Gastrocnemius medialis (tissue), 4 donors: ENCODE measurements around the gene ZNF23. TPM values are rescaled to one million over a fixed set of nuclear protein-coding genes. Genes with fewer than 3 reads are reported as not detected.

ENCODE experiments used
- ATAC-seq, 2 donors: fragments of 150-250 bp; one replicate each; pipeline ENCODE4 v1.9.1; 2016
- DNase-seq, 2 donors: peaks; one replicate each; pipeline ENCODE4 v3.0.0-alpha.2; 2019
- H3K27ac ChIP-seq, 4 donors: fragments of 200-600 bp; sonication (generic); 1 replicate in 1 of 4; 2 replicates in 3 of 4; pipeline ENCODE4 v1.5.1; 2016 to 2018; ENCODE audit warnings: mild to moderate bottlenecking in 2 of 4, moderate library complexity in 1 of 4
- H3K27me3 ChIP-seq, 3 donors: fragments of 200-600 bp; sonication (generic) in 2 of 3; 1 replicate in 1 of 3; 2 replicates in 2 of 3; pipeline versions ENCODE4 v1.5.1 to v1.6.0; 2016 to 2019; ENCODE audit warnings: mild to moderate bottlenecking in 1 of 3, moderate library complexity in 1 of 3
- H3K36me3 ChIP-seq, 2 donors: fragments of 200-600 bp; sonication (generic) in 1 of 2; one replicate each; pipeline ENCODE4 v1.5.1; 2017 to 2018
- H3K4me1 ChIP-seq, 2 donors: fragments of 200-600 bp; sonication (generic) in 1 of 2; one replicate each; pipeline ENCODE4 v1.5.1; 2016 to 2017; ENCODE audit warnings: mild to moderate bottlenecking in 2 of 2
- H3K4me3 ChIP-seq, 4 donors: fragments of 200-600 bp; sonication (generic) in 3 of 4; 1 replicate in 1 of 4; 2 replicates in 3 of 4; pipeline ENCODE4 v1.5.1; 2016 to 2019; ENCODE audit warnings: mild to moderate bottlenecking in 2 of 4
- H3K9me3 ChIP-seq, 3 donors: fragments of 200-600 bp; sonication (generic) in 2 of 3; 1 replicate in 1 of 3; 2 replicates in 2 of 3; pipeline ENCODE4 v1.5.1; 2016 to 2019
- POLR2A ChIP-seq, 2 donors: fragments of 450-650 bp; IDR thresholded peaks; one replicate each; pipeline ENCODE4 v1.6.1; 2017; ENCODE audit warnings: antibody characterized with exemption in 2 of 2, mild to moderate bottlenecking in 2 of 2, moderate library complexity in 2 of 2
- in situ Hi-C, 4 donors: fragments of 200-750 bp; cut with MboI; loops; one replicate each; pipeline versions ENCODE4 v1.15.0 to v1.8.0; 2017; ENCODE audit warnings: low sequenced_read_pairs in 4 of 4
- intact Hi-C: fragments of 100-400 bp; cut with DNase I; formaldehyde crosslinking; loops from one replicate; pipeline ENCODE4 v1.15.1; 2023; ENCODE audit warnings: low total_unique reads
- total RNA-seq, 4 donors: library from RNA; depleted of rRNA; stranded (reverse); fragments of >200 nt; gene quantifications; one replicate each; pipeline versions ENCODE4 v1.1.0 to v1.2.3, GENCODE V29; 2016
- TF ChIP-seq, protein P1 (sequence below), 5 experiments: fragments of 450-650 bp in 3 of 5; fragments of 200-600 bp in 2 of 5; sonication (generic) in 2 of 5; IDR thresholded peaks in 4 of 5; conservative IDR thresholded peaks in 1 of 5; 1 replicate in 4 of 5; 2 replicates in 1 of 5; pipeline ENCODE4 v1.5.1; 2016 to 2019; ENCODE audit warnings: antibody characterized with exemption in 5 of 5, mild to moderate bottlenecking in 3 of 5, moderate library complexity in 3 of 5

Gene ZNF23
- total RNA-seq, 4 donors from 2014 or later = 3.6 to 5.6 (median 4.7) TPM

- no peak overlapping the region for H3K27ac ChIP-seq
- no peak for DNase-seq
- no peaks in the 10 kb centered on the region for H3K36me3 ChIP-seq
- TF ChIP-seq, protein P1, sequence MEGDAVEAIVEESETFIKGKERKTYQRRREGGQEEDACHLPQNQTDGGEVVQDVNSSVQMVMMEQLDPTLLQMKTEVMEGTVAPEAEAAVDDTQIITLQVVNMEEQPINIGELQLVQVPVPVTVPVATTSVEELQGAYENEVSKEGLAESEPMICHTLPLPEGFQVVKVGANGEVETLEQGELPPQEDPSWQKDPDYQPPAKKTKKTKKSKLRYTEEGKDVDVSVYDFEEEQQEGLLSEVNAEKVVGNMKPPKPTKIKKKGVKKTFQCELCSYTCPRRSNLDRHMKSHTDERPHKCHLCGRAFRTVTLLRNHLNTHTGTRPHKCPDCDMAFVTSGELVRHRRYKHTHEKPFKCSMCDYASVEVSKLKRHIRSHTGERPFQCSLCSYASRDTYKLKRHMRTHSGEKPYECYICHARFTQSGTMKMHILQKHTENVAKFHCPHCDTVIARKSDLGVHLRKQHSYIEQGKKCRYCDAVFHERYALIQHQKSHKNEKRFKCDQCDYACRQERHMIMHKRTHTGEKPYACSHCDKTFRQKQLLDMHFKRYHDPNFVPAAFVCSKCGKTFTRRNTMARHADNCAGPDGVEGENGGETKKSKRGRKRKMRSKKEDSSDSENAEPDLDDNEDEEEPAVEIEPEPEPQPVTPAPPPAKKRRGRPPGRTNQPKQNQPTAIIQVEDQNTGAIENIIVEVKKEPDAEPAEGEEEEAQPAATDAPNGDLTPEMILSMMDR (IDR thresholded peaks at IDR 0.05 in 4 of 5, conservative IDR thresholded peaks at IDR 0.05 in 1 of 5) = no peak
- TF ChIP-seq POLR2A (IDR thresholded peaks at IDR 0.05) = no peak
- H3K27me3 ChIP-seq = no peaks in the 10 kb centered on the region
- ATAC-seq = no peak
- H3K4me3 ChIP-seq = no peak overlapping the region
- intact Hi-C loops (no loop called here), in situ Hi-C loops (no loop called here)
- peaks cover 0 to 6% (median 3%) of the 10 kb centered on the region in 3 donors for H3K9me3 ChIP-seq
- no peaks in the 10 kb centered on the region for H3K4me1 ChIP-seq
Measured at GRCh38 chr16:71440669-71441347, 21.2 kb downstream of the ZNF23 start.

DNA sequence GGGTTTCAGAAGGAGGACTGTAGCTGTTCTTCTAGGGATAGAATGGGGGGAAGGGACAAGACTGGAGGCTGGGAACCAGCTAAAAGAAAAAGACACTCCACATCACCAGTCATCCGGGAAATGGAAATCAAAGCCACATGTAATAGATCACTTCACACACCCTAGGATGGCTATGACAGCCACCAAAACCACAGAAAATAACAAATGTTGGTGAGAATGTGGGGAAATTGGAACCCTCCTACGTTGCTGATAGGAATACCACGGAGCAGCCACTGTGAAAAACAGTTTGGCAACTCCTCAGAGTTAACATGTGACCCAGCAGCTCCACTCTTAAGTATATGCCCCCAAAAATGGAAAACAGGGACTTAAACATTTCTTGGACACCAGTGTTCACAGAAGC lies 22.5 kb downstream of the ZNF23 start:
- Histone ChIP-seq H3K27ac (no peak overlapping the region), H3K4me3 (no peak overlapping the region), H3K27me3 (no peaks in the 10 kb centered on the region), H3K4me1 (no peaks in the 10 kb centered on the region), H3K36me3 (no peaks in the 10 kb centered on the region), H3K9me3 (no peaks in the 10 kb centered on the region)
- no peak for TF ChIP-seq POLR2A (IDR thresholded peaks at IDR 0.05)
- TF ChIP-seq, protein P1 (IDR thresholded peaks at IDR 0.05 in 4 of 5, conservative IDR thresholded peaks at IDR 0.05 in 1 of 5) = no peak
- no peak for ATAC-seq
- in situ Hi-C loops (no loop called here), intact Hi-C loops (no loop called here)
- DNase-seq = no peak

DNA sequence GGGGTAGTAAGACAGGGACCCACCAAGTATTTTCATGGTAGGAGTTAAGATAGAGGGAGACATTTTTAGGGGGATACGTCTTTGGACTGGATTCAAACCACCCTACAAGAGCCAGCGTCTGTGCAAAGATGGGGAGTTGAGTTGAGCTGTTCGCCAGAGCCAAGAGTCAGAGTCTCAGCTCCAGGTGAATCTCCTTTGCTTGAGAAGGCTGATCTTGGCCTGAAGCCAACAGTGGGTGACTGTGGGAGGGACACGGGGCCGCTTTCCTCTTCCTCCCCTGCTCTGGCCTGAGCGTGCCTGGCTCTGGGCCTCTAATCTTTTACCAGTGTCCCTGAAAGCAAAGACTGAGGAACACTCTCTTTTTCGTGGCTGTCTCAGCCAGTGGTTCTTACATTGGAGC lies 25.6 kb downstream of the ZNF23 start:
- Histone ChIP-seq H3K4me1 (no peaks in the 10 kb centered on the region), H3K4me3 (no peak overlapping the region), H3K9me3 (no peaks in the 10 kb centered on the region), H3K27ac (no peak overlapping the region), H3K36me3 (no peaks in the 10 kb centered on the region), H3K27me3 (no peaks in the 10 kb centered on the region)
- intact Hi-C loops = no loop called here
- TF ChIP-seq POLR2A (IDR thresholded peaks at IDR 0.05) = no peak
- TF ChIP-seq, protein P1 (IDR thresholded peaks at IDR 0.05 in 4 of 5, conservative IDR thresholded peaks at IDR 0.05 in 1 of 5) = no peak
- no peak for DNase-seq
- ATAC-seq = no peak
- in situ Hi-C loops = no loop called here

GRCh38 chr16:71432906-71433305 lies 29.1 kb downstream of the ZNF23 start:
- intact Hi-C loops = no loop called here
- no peak for TF ChIP-seq POLR2A (IDR thresholded peaks at IDR 0.05)
- TF ChIP-seq, protein P1 (IDR thresholded peaks at IDR 0.05 in 4 of 5, conservative IDR thresholded peaks at IDR 0.05 in 1 of 5) = no peak
- DNase-seq (no peak), ATAC-seq (no peak)
- in situ Hi-C loops = no loop called here
- no peaks in the 10 kb centered on the region for H3K36me3 ChIP-seq
- H3K27ac ChIP-seq = no peak overlapping the region
- H3K4me1 ChIP-seq = no peaks in the 10 kb centered on the region
- H3K9me3 ChIP-seq = no peaks in the 10 kb centered on the region
- H3K4me3 ChIP-seq = no peak overlapping the region
- peaks cover 0 to 4% (median 0%) of the 10 kb centered on the region in 3 donors for H3K27me3 ChIP-seq

- Histone ChIP-seq H3K36me3 (no peaks in the 10 kb centered on the region), H3K4me3 (no peak overlapping the region), H3K9me3 (no peaks in the 10 kb centered on the region), H3K4me1 (no peaks in the 10 kb centered on the region), H3K27me3 (peaks cover 0 to 4% (median 2%) of the 10 kb centered on the region in 3 donors), H3K27ac (no peak overlapping the region)
- intact Hi-C loops (no loop called here), in situ Hi-C loops (no loop called here)
- TF ChIP-seq, protein P1 (IDR thresholded peaks at IDR 0.05 in 4 of 5, conservative IDR thresholded peaks at IDR 0.05 in 1 of 5) = no peak
- TF ChIP-seq POLR2A (IDR thresholded peaks at IDR 0.05) = no peak
- ATAC-seq = no peak
- no peak for DNase-seq
Measured at GRCh38 chr16:71431991-71432390, 30.1 kb downstream of the ZNF23 start.
